Activated CD4-positive, CD25-positive, alpha-beta regulatory T cell (primary cell): ENCODE measurements around the gene CTDSPL.
A peak's percentile ranks its signal among the peaks of the same experiment; 100 is the strongest.

Source experiments
- DNase-seq, 4 experiments: peaks; one replicate each; lab custom pipeline; 2025; lab: John Stamatoyannopoulos, UW

The CTDSPL gene

GRCh38 chr3:38002291-38002876 is 140.7 kb downstream of the CTDSPL start:
- DNase-seq: no peak

GRCh38 chr3:38002940-38003339 is 141.3 kb downstream of the CTDSPL start:
- no peak for DNase-seq

- DNase-seq: peak; percentile 10 to 28 (median 24)
Measured at GRCh38 chr3:38003371-38003816, 141.7 kb downstream of the CTDSPL start.

GRCh38 chr3:38003817-38004414 is 142.2 kb downstream of the CTDSPL start:
- no peak for DNase-seq

GRCh38 chr3:38004415-38005075 is 142.9 kb downstream of the CTDSPL start:
- peak in 3 of 4 experiments; percentile 18 to 39 (median 38) for DNase-seq

- no peak for DNase-seq
Measured at GRCh38 chr3:38005076-38006020, 143.7 kb downstream of the CTDSPL start.

- DNase-seq: no peak
Measured at GRCh38 chr3:38006031-38006430, 144.4 kb downstream of the CTDSPL start.

GRCh38 chr3:38006445-38006995 is 144.8 kb downstream of the CTDSPL start:
- no peak for DNase-seq

- no peak for DNase-seq
Measured at GRCh38 chr3:38007754-38008090, 146.0 kb downstream of the CTDSPL start.

GRCh38 chr3:38008191-38008701 is 146.6 kb downstream of the CTDSPL start:
- no peak for DNase-seq

- DNase-seq: no peak
Measured at GRCh38 chr3:38008971-38009580, 147.4 kb downstream of the CTDSPL start.

GRCh38 chr3:38009807-38010591 is 148.3 kb downstream of the CTDSPL start:
- no peak for DNase-seq

GRCh38 chr3:38011111-38011510 is 149.4 kb downstream of the CTDSPL start:
- no peak for DNase-seq

GRCh38 chr3:38015485-38015884 is 153.8 kb downstream of the CTDSPL start:
- DNase-seq: no peak

- DNase-seq: no peak
Measured at GRCh38 chr3:38015984-38016383, 154.3 kb downstream of the CTDSPL start.

- no peak for DNase-seq
Measured at GRCh38 chr3:38016410-38016809, 154.7 kb downstream of the CTDSPL start.

- DNase-seq: no peak
Measured at GRCh38 chr3:38016847-38017444, 155.3 kb downstream of the CTDSPL start.

- DNase-seq: no peak
Measured at GRCh38 chr3:38017445-38018295, 156.0 kb downstream of the CTDSPL start.
